ENCODE measurements around the gene EFHD2.

- TF ChIP-seq CTCF (IDR thresholded peaks at IDR 0.05) = no peak
- no peak for TF ChIP-seq POLR2A (IDR thresholded peaks at IDR 0.05)
- no peak for TF ChIP-seq POLR2AphosphoS5 (IDR thresholded peaks at IDR 0.05)
Observed at GRCh38 chr1:15378729-15379128, 31.0 kb upstream of the EFHD2 start.

All from prostate gland (tissue), 2 donors.